Choroid plexus epithelial cell (primary cell): Measurements from ENCODE around the gene FSTL1.

Experiments used
- DNase-seq: peaks from one replicate; pipeline ENCODE4 v3.0.0-alpha.2; 2010; ENCODE audit warnings: low read depth
- H3K4me3 ChIP-seq: 2 replicates; pipeline ENCODE4 v1.5.1; 2011; ENCODE audit warnings: low read depth, mild to moderate bottlenecking, control low read depth, low read length, moderate library complexity
- TF ChIP-seq, protein P1 (sequence below): conservative IDR thresholded peaks from 2 replicates; pipeline ENCODE4 v1.5.1; 2011; ENCODE audit warnings: low read depth, mild to moderate bottlenecking, control low read depth, inconsistent platforms, low read length, moderate library complexity

Gene FSTL1

GRCh38 chr3:120469440-120469839, 18.6 kb upstream of the FSTL1 start:
- no peak overlapping the region for H3K4me3 ChIP-seq
- TF ChIP-seq, protein P1, sequence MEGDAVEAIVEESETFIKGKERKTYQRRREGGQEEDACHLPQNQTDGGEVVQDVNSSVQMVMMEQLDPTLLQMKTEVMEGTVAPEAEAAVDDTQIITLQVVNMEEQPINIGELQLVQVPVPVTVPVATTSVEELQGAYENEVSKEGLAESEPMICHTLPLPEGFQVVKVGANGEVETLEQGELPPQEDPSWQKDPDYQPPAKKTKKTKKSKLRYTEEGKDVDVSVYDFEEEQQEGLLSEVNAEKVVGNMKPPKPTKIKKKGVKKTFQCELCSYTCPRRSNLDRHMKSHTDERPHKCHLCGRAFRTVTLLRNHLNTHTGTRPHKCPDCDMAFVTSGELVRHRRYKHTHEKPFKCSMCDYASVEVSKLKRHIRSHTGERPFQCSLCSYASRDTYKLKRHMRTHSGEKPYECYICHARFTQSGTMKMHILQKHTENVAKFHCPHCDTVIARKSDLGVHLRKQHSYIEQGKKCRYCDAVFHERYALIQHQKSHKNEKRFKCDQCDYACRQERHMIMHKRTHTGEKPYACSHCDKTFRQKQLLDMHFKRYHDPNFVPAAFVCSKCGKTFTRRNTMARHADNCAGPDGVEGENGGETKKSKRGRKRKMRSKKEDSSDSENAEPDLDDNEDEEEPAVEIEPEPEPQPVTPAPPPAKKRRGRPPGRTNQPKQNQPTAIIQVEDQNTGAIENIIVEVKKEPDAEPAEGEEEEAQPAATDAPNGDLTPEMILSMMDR, result no peak
- peak; percentile 62 for DNase-seq

- TF ChIP-seq, protein P1, result no peak
- no peak for DNase-seq
- H3K4me3 ChIP-seq, result no peak overlapping the region
These were observed 18.0 kb upstream of the FSTL1 start for GRCh38 chr3:120468635-120469295.

DNA sequence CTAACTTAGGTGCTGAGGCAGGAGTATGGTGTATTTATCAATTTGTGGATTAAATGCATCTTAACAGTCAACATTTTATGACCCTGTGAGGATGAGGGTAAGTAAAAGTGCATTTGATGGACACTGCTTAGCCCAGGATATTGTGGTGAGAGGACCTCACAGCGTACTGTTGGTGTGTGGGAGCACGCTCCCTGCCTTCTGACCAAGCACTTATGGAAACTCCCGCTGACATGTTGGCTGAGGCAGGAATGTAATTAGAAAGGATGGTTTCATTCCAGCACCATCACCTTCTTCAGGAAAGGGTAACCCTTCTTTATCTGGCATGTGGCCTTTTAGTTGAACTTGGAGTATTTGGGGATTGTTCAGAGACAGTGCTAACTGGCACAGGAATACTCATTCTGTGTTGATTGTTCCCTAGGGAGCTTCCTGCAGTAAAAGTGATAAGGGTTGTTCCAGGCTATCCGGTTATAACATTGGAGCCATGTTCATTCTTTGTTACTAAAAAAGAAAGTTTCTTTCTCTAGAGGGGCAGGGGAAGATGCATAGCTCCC, 11.7 kb upstream of the FSTL1 start:
- TF ChIP-seq, protein P1, result no peak
- H3K4me3 ChIP-seq, result no peak overlapping the region
- DNase-seq, result peak; percentile 41

DNA sequence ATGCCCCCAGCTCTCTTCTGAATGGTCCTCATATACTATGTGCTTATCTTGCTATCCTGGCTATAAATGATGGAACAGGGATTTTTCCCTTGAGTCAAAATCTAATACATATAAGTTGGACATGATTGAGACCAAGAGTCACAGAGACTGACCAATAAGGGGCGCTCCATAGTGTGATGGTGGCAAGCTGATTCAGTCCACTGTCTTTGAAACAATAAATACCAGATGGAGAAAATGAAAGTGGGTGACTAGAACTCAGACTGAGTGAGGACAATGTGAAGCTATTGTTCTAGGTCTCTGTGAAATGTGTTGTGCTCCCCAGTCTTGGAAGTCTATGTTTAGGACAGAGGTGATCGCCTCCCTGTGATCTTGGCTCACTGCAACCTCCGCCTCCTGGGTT, 10.6 kb upstream of the FSTL1 start:
- H3K4me3 ChIP-seq, result no peak overlapping the region
- TF ChIP-seq, protein P1, result no peak
- no peak for DNase-seq

DNA sequence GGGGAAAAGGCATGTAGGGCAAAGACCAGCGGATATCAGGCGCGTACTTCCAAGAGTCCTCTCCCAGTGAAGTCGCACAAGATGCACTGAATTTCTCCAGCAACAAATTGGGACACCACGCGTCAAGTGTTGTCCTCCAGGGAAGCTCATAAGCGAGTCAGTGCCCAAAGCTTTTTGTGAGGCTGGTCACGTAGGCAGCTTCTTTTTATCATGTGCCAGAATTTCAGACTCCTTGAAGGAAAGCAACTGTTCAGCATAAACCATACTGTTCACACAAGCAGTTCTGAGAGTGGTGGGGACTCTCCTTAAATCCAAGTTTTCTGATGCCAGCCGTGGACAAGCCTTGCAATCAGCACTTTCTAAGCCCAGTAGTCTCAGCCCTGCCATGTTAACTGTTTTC, 10.1 kb upstream of the FSTL1 start:
- DNase-seq, result no peak

DNA sequence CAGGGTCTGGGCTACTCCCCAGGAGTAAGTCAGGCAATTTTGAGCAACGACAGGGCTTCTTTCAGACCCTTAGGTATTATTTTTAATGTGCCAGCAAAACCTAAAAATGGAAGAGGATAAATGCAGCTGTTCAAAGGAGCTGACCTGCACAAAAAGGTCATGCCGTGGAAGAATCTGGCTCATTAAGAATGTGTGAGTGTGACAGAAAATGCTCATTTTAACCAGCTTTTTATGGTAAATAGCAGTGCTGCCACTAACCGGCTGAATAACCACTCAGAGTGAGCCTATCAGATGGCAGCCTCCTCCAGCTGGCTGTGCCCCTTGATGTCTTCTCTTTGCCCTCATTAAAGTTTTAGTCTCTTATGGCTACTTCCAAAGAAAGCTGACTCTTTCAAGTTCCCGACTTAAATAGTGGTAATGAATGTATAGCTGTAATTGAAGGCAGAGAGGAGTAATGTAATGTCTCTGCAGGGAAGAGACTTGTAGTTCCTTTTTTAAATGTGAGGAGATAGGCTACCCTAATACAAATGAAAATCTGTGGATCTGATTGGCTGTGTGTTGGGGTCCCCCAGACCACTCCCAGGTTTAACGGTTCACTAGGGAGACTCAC, 9.5 kb upstream of the FSTL1 start:
- H3K4me3 ChIP-seq, result no peak overlapping the region
- TF ChIP-seq, protein P1, result no peak
- DNase-seq, result no peak

More for the DNA sequence above, 10.1 kb upstream of the FSTL1 start:
- TF ChIP-seq, protein P1, result no peak
- no peak overlapping the region for H3K4me3 ChIP-seq
